HEK293 (cell line): ENCODE measurements around the gene CIAPIN1.

Experiments
- CTCF ChIA-PET: fragments of 350-600 bp; formaldehyde crosslinking; extraction: SDS; loops from one replicate; lab custom pipeline; 2021; ENCODE audit warnings: antibody characterized with exemption; lab: Yijun Ruan, JAX
- POLR2A ChIA-PET: fragments of 300-600 bp; formaldehyde crosslinking; extraction: SDS; loops from one replicate; lab custom pipeline; 2020; ENCODE audit warnings: antibody characterized with exemption, inconsistent platforms; lab: Yijun Ruan, JAX
- H3K27ac ChIP-seq: fragments of 200-500 bp; sonication (Bioruptor generic); 2 replicates; pipeline ENCODE4 v1.5.1; 2014; ENCODE audit warnings: low read depth, low read length, control low read depth, inconsistent platforms; ENCODE audit errors: extremely low read depth
- H3K36me3 ChIP-seq, 2 experiments: fragments of 200-500 bp in 1 of 2; sonication (Bioruptor generic) in 1 of 2; 1 replicate in 1 of 2; 2 replicates in 1 of 2; pipeline ENCODE4 v1.5.1; 2014 to 2017; ENCODE audit warnings: inconsistent platforms in 2 of 2, low read length in 2 of 2; ENCODE audit not compliant: control insufficient read depth in 2 of 2, insufficient read depth in 1 of 2
- H3K4me1 ChIP-seq: fragments of 200-500 bp; sonication (Bioruptor generic); 2 replicates; pipeline ENCODE4 v1.5.1; 2014; ENCODE audit warnings: mild to moderate bottlenecking, low read length, inconsistent platforms; ENCODE audit not compliant: control insufficient read depth, insufficient read depth
- H3K4me3 ChIP-seq: 2 replicates; pipeline ENCODE4 v1.5.1; 2011; ENCODE audit warnings: low read depth, mild to moderate bottlenecking, control low read depth, low read length, moderate library complexity
- H3K9me3 ChIP-seq: fragments of 200-500 bp; sonication (Bioruptor generic); 2 replicates; pipeline ENCODE4 v1.5.1; 2014; ENCODE audit warnings: low read depth, low read length, inconsistent platforms; ENCODE audit not compliant: control insufficient read depth, insufficient read depth
- AEBP2 ChIP-seq: fragments of 450-650 bp; formaldehyde crosslinking; IDR thresholded peaks from 2 replicates; pipeline ENCODE4 v1.5.1; 2016; ENCODE audit warnings: missing biosample characterization, missing genetic modification characterization, borderline replicate concordance
- ATF2 ChIP-seq: fragments of 450-650 bp; formaldehyde crosslinking; IDR thresholded peaks from 2 replicates; pipeline ENCODE4 v1.5.1; 2016; ENCODE audit warnings: missing biosample characterization, missing genetic modification characterization, low read depth
- HOXD13 ChIP-seq: sonication (generic); formaldehyde crosslinking; IDR thresholded peaks from 2 replicates; pipeline ENCODE4 v1.8.0; 2022; ENCODE audit warnings: missing genetic modification reagents, borderline replicate concordance
- INSM2 ChIP-seq: fragments of 450-650 bp; formaldehyde crosslinking; IDR thresholded peaks from 2 replicates; pipeline ENCODE4 v1.5.1; 2016; ENCODE audit warnings: missing biosample characterization, missing genetic modification characterization
- SP2 ChIP-seq: fragments of 450-650 bp; formaldehyde crosslinking; IDR thresholded peaks from 2 replicates; pipeline ENCODE4 v1.5.1; 2016; ENCODE audit warnings: missing biosample characterization, missing genetic modification characterization
- TCF7L2 ChIP-seq: IDR thresholded peaks from 2 replicates; pipeline ENCODE4 v1.6.1; 2011; ENCODE audit warnings: low read depth, mild to moderate bottlenecking, inconsistent platforms, low read length, moderate library complexity, borderline replicate concordance
- ZBTB20 ChIP-seq: fragments of 450-650 bp; formaldehyde crosslinking; IDR thresholded peaks from 2 replicates; pipeline ENCODE4 v1.5.1; 2016; ENCODE audit warnings: missing biosample characterization, missing genetic modification characterization
- ZBTB6 ChIP-seq: fragments of 450-650 bp; formaldehyde crosslinking; IDR thresholded peaks from 2 replicates; pipeline ENCODE4 v1.5.1; 2017; ENCODE audit warnings: missing biosample characterization, missing genetic modification characterization
- ZFP3 ChIP-seq: fragments of 450-650 bp; formaldehyde crosslinking; IDR thresholded peaks from 2 replicates; pipeline ENCODE4 v1.5.1; 2016; ENCODE audit warnings: low read depth, missing biosample characterization, missing genetic modification characterization
- ZFP37 ChIP-seq: fragments of 450-650 bp; formaldehyde crosslinking; IDR thresholded peaks from 2 replicates; pipeline ENCODE4 v1.5.1; 2016; ENCODE audit warnings: missing biosample characterization, missing genetic modification characterization
- ZNF132 ChIP-seq: fragments of 450-650 bp; formaldehyde crosslinking; IDR thresholded peaks from 2 replicates; pipeline ENCODE4 v1.5.1; 2017; ENCODE audit warnings: missing biosample characterization, missing genetic modification characterization, borderline replicate concordance
- ZNF138 ChIP-seq: fragments of 450-650 bp; formaldehyde crosslinking; IDR thresholded peaks from 2 replicates; pipeline ENCODE4 v1.5.1; 2016; ENCODE audit warnings: missing biosample characterization, missing genetic modification characterization, borderline replicate concordance
- ZNF174 ChIP-seq: fragments of 450-650 bp; formaldehyde crosslinking; IDR thresholded peaks from 2 replicates; pipeline ENCODE4 v1.5.0; 2017; ENCODE audit warnings: missing biosample characterization, mild to moderate bottlenecking, missing genetic modification characterization
- ZNF18 ChIP-seq: fragments of 450-650 bp; formaldehyde crosslinking; IDR thresholded peaks from 2 replicates; pipeline ENCODE4 v1.5.1; 2016; ENCODE audit warnings: missing biosample characterization, missing genetic modification characterization
- ZNF223 ChIP-seq: fragments of 450-650 bp; formaldehyde crosslinking; IDR thresholded peaks from 2 replicates; pipeline ENCODE4 v1.5.1; 2016; ENCODE audit warnings: missing biosample characterization, missing genetic modification characterization
- ZNF24 ChIP-seq: fragments of 450-650 bp; formaldehyde crosslinking; IDR thresholded peaks from 2 replicates; pipeline ENCODE4 v1.5.1; 2016; ENCODE audit warnings: missing biosample characterization, missing genetic modification characterization
- ZNF292 ChIP-seq: fragments of 450-650 bp; formaldehyde crosslinking; IDR thresholded peaks from 2 replicates; pipeline ENCODE4 v1.5.1; 2016; ENCODE audit warnings: low read depth, missing biosample characterization, missing genetic modification characterization, borderline replicate concordance
- ZNF311 ChIP-seq: fragments of 450-650 bp; formaldehyde crosslinking; IDR thresholded peaks from 2 replicates; pipeline ENCODE4 v1.5.1; 2017; ENCODE audit warnings: missing biosample characterization, missing genetic modification characterization, borderline replicate concordance
- ZNF423 ChIP-seq: fragments of 450-650 bp; formaldehyde crosslinking; IDR thresholded peaks from 2 replicates; pipeline ENCODE4 v1.5.1; 2016; ENCODE audit warnings: missing biosample characterization, missing genetic modification characterization
- ZNF426 ChIP-seq: fragments of 450-650 bp; formaldehyde crosslinking; IDR thresholded peaks from 2 replicates; pipeline ENCODE4 v1.5.1; 2017; ENCODE audit warnings: missing biosample characterization, missing genetic modification characterization, mild to moderate bottlenecking, inconsistent platforms, moderate library complexity
- ZNF48 ChIP-seq: fragments of 450-650 bp; formaldehyde crosslinking; IDR thresholded peaks from 2 replicates; pipeline ENCODE4 v1.5.1; 2016; ENCODE audit warnings: missing biosample characterization, missing genetic modification characterization
- ZNF560 ChIP-seq: fragments of 450-650 bp; formaldehyde crosslinking; IDR thresholded peaks from 2 replicates; pipeline ENCODE4 v1.5.1; 2017; ENCODE audit warnings: missing biosample characterization, missing genetic modification characterization, borderline replicate concordance
- ZNF792 ChIP-seq: fragments of 450-650 bp; formaldehyde crosslinking; IDR thresholded peaks from 2 replicates; pipeline ENCODE4 v1.5.1; 2016; ENCODE audit warnings: missing biosample characterization, missing genetic modification characterization

CIAPIN1 gene

GRCh38 chr16:57482845-57483545 lies 35.8 kb upstream of the CIAPIN1 start (continued):
- TF ChIP-seq TCF7L2 = no peak
- TF ChIP-seq ZNF132 = no peak
- no peak for TF ChIP-seq ZNF174 (tag by site-specific recombination)

GRCh38 chr16:57481421-57481820 lies 34.2 kb upstream of the CIAPIN1 start:
- no peaks in the 10 kb centered on the region for H3K4me1 ChIP-seq
- no peak for TF ChIP-seq ZNF48 (tag by site-specific recombination)
- no peak for TF ChIP-seq AEBP2 (tag by site-specific recombination)
- no peak for TF ChIP-seq HOXD13 (CRISPR knock-in tag)
- no peak for TF ChIP-seq SP2 (tag by site-specific recombination)
- TF ChIP-seq ZNF18 (tag by site-specific recombination) = no peak
- no peak for TF ChIP-seq ZNF138 (tag by site-specific recombination)
- TF ChIP-seq ATF2 = no peak
- no peak for TF ChIP-seq ZNF311
- TF ChIP-seq ZFP37 (tag by site-specific recombination) = no peak
- TF ChIP-seq ZNF426 (tag by site-specific recombination) = no peak
- no peak for TF ChIP-seq ZNF792 (tag by site-specific recombination)
- no peak for TF ChIP-seq ZNF223
- H3K27ac ChIP-seq = no peak overlapping the region
- H3K9me3 ChIP-seq = no peaks in the 10 kb centered on the region
- no peaks in the 10 kb centered on the region for H3K36me3 ChIP-seq
- no peak overlapping the region for H3K4me3 ChIP-seq
- POLR2A ChIA-PET = interaction anchor here (0.6 to 0.8 kb wide), 2 partner anchors 19 to 34 kb away, joined by 3 read pairs; partner anchors contain the start of genes CIAPIN1, COQ9 and POLR2C
- CTCF ChIA-PET = interaction anchor here (0.6 to 3.2 kb wide), 4 partner anchors 19 to 616 kb away, joined by 3 to 16 read pairs (median 4); partner anchors contain the start of gene POLR2C

GRCh38 chr16:57480754-57481230 lies 33.6 kb upstream of the CIAPIN1 start:
- ChIA-PET CTCF (interaction anchor here (1.2 to 3.2 kb wide), 3 partner anchors 15 to 39 kb away, joined by 4 to 16 read pairs (median 6); partner anchors contain the start of gene POLR2C), POLR2A (interaction anchor here (0.6 to 0.8 kb wide), 2 partner anchors 19 to 34 kb away, joined by 3 read pairs; partner anchors contain the start of genes CIAPIN1, COQ9 and POLR2C)
- Histone ChIP-seq H3K9me3 (no peaks in the 10 kb centered on the region), H3K4me3 (no peak overlapping the region), H3K27ac (no peak overlapping the region), H3K36me3 (no peaks in the 10 kb centered on the region), H3K4me1 (no peaks in the 10 kb centered on the region)
- TF ChIP-seq ZFP3 (tag by site-specific recombination) (no peak), INSM2 (tag by site-specific recombination) (no peak), ZNF138 (tag by site-specific recombination) (no peak), ZNF311 (no peak), ZNF423 (tag by site-specific recombination) (no peak), ZBTB20 (tag by site-specific recombination) (0 out of 2 replicates have a peak, but pooled peaks have one; percentile 19), ZNF292 (tag by site-specific recombination) (no peak), AEBP2 (tag by site-specific recombination) (no peak), ZBTB6 (tag by site-specific recombination) (peak; percentile 53; the same call in 1 of the 2 replicates), ZNF560 (tag by site-specific recombination) (no peak), ZNF24 (tag by site-specific recombination) (no peak)
